COR-L47 (cell line): ENCODE results near the gene ABCA1.

ENCODE experiments used
- DNase-seq: peaks from one replicate; lab custom pipeline; 2025; lab: John Stamatoyannopoulos, UW

ABCA1 gene

GRCh38 chr9:104766025-104766424 is 161.9 kb downstream of the ABCA1 start:
- DNase-seq = no peak

GRCh38 chr9:104765138-104765537 is 162.8 kb downstream of the ABCA1 start:
- no peak for DNase-seq

- DNase-seq = no peak
Measured at GRCh38 chr9:104758974-104759373, 169.0 kb downstream of the ABCA1 start.

GRCh38 chr9:104750185-104750767 is 177.7 kb downstream of the ABCA1 start:
- DNase-seq = no peak

GRCh38 chr9:104748359-104749031 is 179.5 kb downstream of the ABCA1 start:
- no peak for DNase-seq

- peak; percentile 84 for DNase-seq
Measured at GRCh38 chr9:104747565-104748358, 180.2 kb downstream of the ABCA1 start, which contains the start of gene NIPSNAP3A. TSS of gene NIPSNAP3A (plus strand) at chr9:104747683. CDS start at chr9:104747793, 110 bp downstream.

- DNase-seq = no peak
Measured at GRCh38 chr9:104747245-104747564, 180.8 kb downstream of the ABCA1 start.

GRCh38 chr9:104746798-104747197 is 181.2 kb downstream of the ABCA1 start:
- no peak for DNase-seq

- no peak for DNase-seq
Measured at GRCh38 chr9:104746285-104746684, 181.7 kb downstream of the ABCA1 start.

GRCh38 chr9:104745852-104746251 is 182.1 kb downstream of the ABCA1 start:
- DNase-seq = no peak

GRCh38 chr9:104743376-104743985 is 184.5 kb downstream of the ABCA1 start:
- peak; percentile 46 for DNase-seq

GRCh38 chr9:104740621-104741020 is 187.3 kb downstream of the ABCA1 start:
- no peak for DNase-seq

- no peak for DNase-seq
Measured at GRCh38 chr9:104738452-104738851, 189.5 kb downstream of the ABCA1 start.
